H1 (cell line): ENCODE results near the gene GRK3. TPM values are rescaled to one million over a fixed set of nuclear protein-coding genes. Genes with fewer than 3 reads are reported as not detected.

Source experiments
- ASH2L ChIP-seq: fragments of 200-600, 300-600 bp; sonication (generic); IDR thresholded peaks from one replicate; pipeline ENCODE4 v1.7.1; 2017; ENCODE audit warnings: low read length
- CEBPB ChIP-seq: IDR thresholded peaks from 2 replicates; pipeline ENCODE4 v1.6.1; 2012; ENCODE audit warnings: low read depth, low read length
- EP300 ChIP-seq, 2 experiments: IDR thresholded peaks; 1 replicate in 1 of 2; 2 replicates in 1 of 2; pipeline ENCODE4 v1.6.1; 2011 to 2012; ENCODE audit warnings: low read depth in 2 of 2, low read length in 2 of 2, mild to moderate bottlenecking in 2 of 2, borderline replicate concordance in 1 of 2, inconsistent platforms in 1 of 2, moderate library complexity in 1 of 2
- MAFK ChIP-seq: IDR thresholded peaks from 2 replicates; pipeline ENCODE4 v1.6.1; 2012; ENCODE audit warnings: low read depth, mild to moderate bottlenecking, improper control_type of control experiment, low read length
- NANOG ChIP-seq: IDR thresholded peaks from 2 replicates; pipeline ENCODE4 v1.6.1; 2011; ENCODE audit warnings: low read length, low read depth, mild to moderate bottlenecking, inconsistent platforms; ENCODE audit not compliant: insufficient read depth, poor library complexity, severe bottlenecking
- RXRA ChIP-seq: IDR thresholded peaks from 2 replicates; pipeline ENCODE4 v1.6.1; 2011; ENCODE audit warnings: low read depth, mild to moderate bottlenecking, low read length, moderate library complexity; ENCODE audit not compliant: insufficient read depth
- SUZ12 ChIP-seq: fragments of 200-600 bp; sonication (generic); IDR thresholded peaks from 2 replicates; pipeline ENCODE4 v1.6.1; 2012; ENCODE audit warnings: mild to moderate bottlenecking, inconsistent platforms, low read length, moderate library complexity, mixed read lengths
- polyA plus RNA-seq, 7 experiments: library from polyadenylated mRNA; depleted of rRNA in 3 of 7; stranded (reverse) in 5 of 7; unstranded in 2 of 7; fragments of >200 nt in 5 of 7; fragments of 200-250 nt in 2 of 7; gene quantifications; 1 replicate in 5 of 7; 2 replicates in 1 of 7; 4 replicates in 1 of 7; pipeline versions ENCODE4 v1.2.1 to v1.2.3, GENCODE V29; 2011 to 2013; ENCODE audit warnings: missing spikeins in 2 of 7, mixed read lengths in 2 of 7
- total RNA-seq: library from RNA; stranded (reverse); fragmentation: NEBNext Ultra II Directional; extraction: Animal tissue kit (Norgen Biotek cat#: 25700); gene quantifications from 2 replicates; pipeline ENCODE4 v1.2.1, GENCODE V29; 2021

The GRK3 gene
- total and polyA plus RNA-seq, 2 of the 8 experiments (the other 6 are each of a cell fraction or from before 2014, with no cell fraction given) = 7.5 to 35.3 TPM

DNA sequence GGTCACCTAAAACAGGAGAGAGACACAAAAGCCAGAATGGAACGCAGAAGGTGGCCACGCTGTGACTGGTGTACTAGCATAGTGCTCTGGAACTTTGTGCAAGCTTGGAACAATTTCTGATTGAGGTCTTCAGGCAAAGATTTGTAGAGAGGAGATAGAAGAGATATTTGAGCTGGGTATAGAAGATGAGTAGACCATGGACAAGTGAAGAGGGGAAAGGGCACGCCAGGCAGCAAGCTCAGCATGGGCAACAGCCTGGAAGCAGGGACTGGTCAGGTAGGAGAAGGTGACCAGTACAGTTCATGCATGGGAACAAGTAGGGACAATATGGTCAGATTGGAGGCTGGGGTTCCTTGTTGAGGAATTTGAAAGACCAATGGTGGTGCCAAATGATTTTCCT, 201.9 kb downstream of the GRK3 start (continued):
- TF ChIP-seq EP300 (IDR thresholded peaks at IDR 0.05; ENCODE audit: borderline replicate concordance in 1 of 2, low read depth in 2 of 2, low read length in 2 of 2) = no peak
- no peak for TF ChIP-seq CEBPB
- TF ChIP-seq ASH2L = no peak
- no peak for TF ChIP-seq RXRA
- no peak for TF ChIP-seq NANOG
- TF ChIP-seq SUZ12 = no peak
- no peak for TF ChIP-seq MAFK
